Measurements from ENCODE around the gene CADPS2. TPM values are rescaled to one million over a fixed set of nuclear protein-coding genes. Genes with fewer than 3 reads are reported as not detected.

The CADPS2 gene
- total and polyA plus RNA-seq, 2 of the 4 experiments (the other 2 are of a cell fraction) = 0.10 to 0.54 TPM

DNA sequence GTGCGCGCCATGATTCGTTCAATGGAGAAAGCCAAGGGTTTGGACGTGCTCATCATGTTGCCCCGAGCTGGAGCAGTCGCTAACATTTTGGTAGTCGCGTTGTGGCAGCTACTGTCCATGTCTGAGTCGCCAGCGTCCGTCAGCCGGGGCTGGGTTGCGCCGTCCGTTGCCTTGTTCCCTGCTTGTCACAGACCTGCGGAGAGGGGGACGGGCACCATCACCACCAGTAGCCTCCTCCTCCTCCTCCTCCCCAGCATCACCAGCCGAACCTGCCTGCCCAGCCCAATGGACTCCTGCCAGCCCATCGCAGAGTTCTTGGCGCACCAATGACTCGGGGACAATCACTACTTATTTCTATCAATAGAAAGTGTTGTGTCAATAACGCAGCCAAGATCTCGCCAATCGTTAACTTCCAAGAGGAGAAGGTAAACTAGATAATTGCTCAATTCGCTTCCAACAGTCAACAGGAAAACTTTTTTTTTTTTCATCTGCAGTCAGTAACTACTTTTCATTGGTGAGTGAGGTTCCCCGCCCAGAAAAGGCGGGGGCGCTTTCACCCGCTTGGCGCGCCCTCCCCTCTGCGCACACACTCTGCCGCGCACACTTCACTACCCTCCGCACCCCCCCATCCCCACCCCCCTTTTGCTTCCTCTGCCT lies 581.8 kb downstream of the CADPS2 start, which contains the start of gene FEZF1:
Gene FEZF1, minus strand, starts transcription at position 432 of the 657 bp plus-strand sequence. Its CDS starts 313 bp downstream, at position 119.
- 4% methylated on average over 8 of the region's 35 CpGs; no CpG with 5 or more reads in 1 of the 2 experiments for WGBS, 2 experiments (ENCODE audit: extremely low coverage in 2 of 2, insufficient read length in 1 of 2)
- H3K27ac ChIP-seq (ENCODE audit: insufficient read depth, low read length) = no peak within 1 kb of the TSS
- H3K4ac ChIP-seq (ENCODE audit: low read depth, low read length) = no peak within 1 kb of the TSS
- H2AK5ac ChIP-seq (ENCODE audit: low read depth, low read length) = no peak within 1 kb of the TSS
- no TSS peak for BruUV-seq (replicated peaks)
- no peaks in the 10 kb centered on the region for H3K36me3 ChIP-seq (ENCODE audit: control insufficient read depth, insufficient read depth, low read length)
- peaks cover 80% of the 10 kb centered on the region for H3K27me3 ChIP-seq (ENCODE audit: control insufficient read depth, insufficient read depth, low read length)
- H3K79me1 ChIP-seq (ENCODE audit: low read depth in 1 of 2, low read length in 2 of 2) = no peaks in the 10 kb centered on the region
- ChIA-PET POLR2A (ENCODE audit: unreplicated experiment) (no interaction called here), CTCF (no interaction called here)
- H2BK5ac ChIP-seq (ENCODE audit: low read depth, low read length, poor library complexity, severe bottlenecking) = no peak within 1 kb of the TSS
- no peak within 1 kb of the TSS for H2BK120ac ChIP-seq (ENCODE audit: low read depth, low read length)
- H4K5ac ChIP-seq (ENCODE audit: low read depth, low read length) = no peak within 1 kb of the TSS
- H4K91ac ChIP-seq (ENCODE audit: insufficient read depth, low read depth, low read length) = no peak within 1 kb of the TSS
- no peak within 1 kb of the TSS for H3K14ac ChIP-seq (replicated peaks; ENCODE audit: low read depth, low read length)
- no peak within 1 kb of the TSS for H2AK9ac ChIP-seq (replicated peaks; ENCODE audit: low read depth, low read length, poor library complexity)
- H3K4me3 ChIP-seq (ENCODE audit: insufficient read depth, low read depth, low read length) = no peak within 1 kb of the TSS
- TF ChIP-seq ELK1 (IDR thresholded peaks at IDR 0.05; ENCODE audit: borderline replicate concordance, low read depth, low read length) (no peak), RFX5 (IDR thresholded peaks at IDR 0.05; ENCODE audit: low read depth, low read length) (no peak), RCOR1 (IDR thresholded peaks at IDR 0.05; ENCODE audit: insufficient replicate concordance, low read length) (no peak), CEBPB (IDR thresholded peaks at IDR 0.05; ENCODE audit: low read depth, low read length) (no peak), RAD21 (IDR thresholded peaks at IDR 0.05; ENCODE audit: low read length) (no peak), MXI1 (IDR thresholded peaks at IDR 0.05; ENCODE audit: borderline replicate concordance, low read depth, low read length) (no peak), BHLHE40 (IDR thresholded peaks at IDR 0.05; ENCODE audit: low read depth, low read length) (no peak), FOS (IDR thresholded peaks at IDR 0.05; ENCODE audit: low read depth, low read length) (no peak), MAZ (IDR thresholded peaks at IDR 0.05; ENCODE audit: borderline replicate concordance, low read depth, low read length) (no peak)
- H3K23ac ChIP-seq (ENCODE audit: low read depth, low read length) = no peak within 1 kb of the TSS
- no peak within 1 kb of the TSS for H2BK20ac ChIP-seq (ENCODE audit: low read depth, low read length)
- dilution Hi-C loops (cut with HindIII; ENCODE audit: low sequenced_read_pairs, unreplicated experiment) = no loop called here
- no peak for DNase-seq
- intact Hi-C loops (cut with micrococcal nuclease) = no loop called here
- H3K9ac ChIP-seq (ENCODE audit: low read depth, low read length) = no peak within 1 kb of the TSS
- peak within 1 kb of the TSS; percentile 40 for H2AFZ ChIP-seq (replicated peaks; ENCODE audit: low read length, poor library complexity)
- no peak within 1 kb of the TSS for H3K18ac ChIP-seq (ENCODE audit: low read depth, low read length)
- no peaks in the 10 kb centered on the region for H4K20me1 ChIP-seq (ENCODE audit: insufficient read depth, low read length)
- no peak within 1 kb of the TSS for H3K4me2 ChIP-seq (ENCODE audit: low read depth, low read length)
- H2BK15ac ChIP-seq (ENCODE audit: low read depth, low read length) = no peak within 1 kb of the TSS
- no peak for ATAC-seq (ENCODE audit: low read depth)
- no peaks in the 10 kb centered on the region for H3K9me1 ChIP-seq (ENCODE audit: insufficient read depth, low read length)
- in situ Hi-C loops (cut with MboI; ENCODE audit: low sequenced_read_pairs) = no loop called here
- H3K9me3 ChIP-seq (ENCODE audit: control insufficient read depth, insufficient read depth, low read length) = peaks cover 8% of the 10 kb centered on the region
- H3K4me1 ChIP-seq (ENCODE audit: control insufficient read depth, insufficient read depth, low read length) = no peaks in the 10 kb centered on the region
- no peak within 1 kb of the TSS for H4K8ac ChIP-seq (ENCODE audit: low read depth in 2 of 2, low read length in 2 of 2)
- H3K56ac ChIP-seq (ENCODE audit: extremely low read depth, insufficient read depth, low read length) = no peak within 1 kb of the TSS
